Hindlimb muscle (tissue), 1 donor: ENCODE measurements around the gene RGS14. TPM values are rescaled to one million over a fixed set of nuclear protein-coding genes. Genes with fewer than 3 reads are reported as not detected.
"Not testable (repeated sequence)": the region's sequence is repeated elsewhere in the genome, so short reads cannot be mapped to it uniquely, and the experiment has no call there.

Experiments
- DNase-seq: peaks from one replicate; pipeline ENCODE4 v3.0.0-alpha.2; 2013
- polyA plus RNA-seq: library from polyadenylated mRNA; unstranded; fragments of 120-200 nt; gene quantifications from one replicate; pipeline ENCODE4 v1.2.1, GENCODE V29; 2013; ENCODE audit not compliant: insufficient read length

RGS14 gene
- polyA plus RNA-seq, 1 donor, result 17.7 TPM

DNA sequence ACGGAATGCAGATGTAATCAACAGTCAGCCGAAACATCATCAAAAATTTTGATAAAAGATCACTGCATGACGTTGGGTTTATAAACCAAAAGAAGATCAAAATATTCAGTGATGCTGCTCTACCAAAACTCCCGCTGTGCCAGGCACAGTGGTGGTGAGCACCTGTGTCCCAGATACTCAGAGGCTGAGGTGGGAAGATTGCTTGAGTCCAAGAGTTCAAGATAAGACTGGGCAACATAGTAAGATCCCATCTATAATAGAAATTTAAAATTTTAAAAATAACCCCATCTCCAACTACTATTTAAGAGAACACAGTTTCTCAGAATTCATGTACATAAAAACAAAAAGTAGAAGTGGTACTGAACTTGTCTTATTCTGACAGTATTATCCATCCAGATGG, 10.0 kb upstream of the RGS14 start:
- no peak for DNase-seq

DNA sequence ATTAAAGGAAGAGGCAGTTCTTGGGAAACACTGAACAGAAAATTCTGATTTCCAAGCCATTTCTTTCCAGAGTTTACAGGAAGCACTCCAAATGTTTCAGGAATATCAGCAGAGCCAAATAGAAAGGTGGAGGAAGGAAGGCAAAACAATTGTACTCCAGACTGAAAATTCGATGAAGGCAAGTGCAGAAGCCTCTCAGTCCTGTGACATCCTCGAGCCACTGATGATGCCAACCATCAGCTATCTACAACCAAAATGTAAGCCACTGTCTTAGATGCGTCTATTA, 8.4 kb upstream of the RGS14 start:
- no peak for DNase-seq

DNA sequence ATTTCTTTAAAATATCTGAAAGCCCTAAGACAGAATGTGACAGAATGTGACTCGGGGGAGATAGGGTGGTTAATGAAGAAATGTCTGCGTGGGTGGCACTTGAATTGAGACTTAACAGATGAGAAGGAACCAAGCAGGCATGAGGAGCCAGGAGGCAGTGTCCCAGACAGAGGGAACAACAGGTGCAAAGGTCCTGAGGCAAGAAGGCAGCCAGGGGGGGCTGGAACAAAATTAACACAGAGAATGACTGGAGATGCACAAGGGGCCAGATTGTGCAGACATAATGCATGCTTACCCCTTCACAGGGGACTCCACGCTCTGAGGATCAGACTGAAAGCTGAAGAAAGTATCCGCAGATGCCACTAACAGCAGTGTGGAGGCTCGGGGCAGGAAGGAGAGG, 8.0 kb upstream of the RGS14 start:
- DNase-seq, result no peak

DNA sequence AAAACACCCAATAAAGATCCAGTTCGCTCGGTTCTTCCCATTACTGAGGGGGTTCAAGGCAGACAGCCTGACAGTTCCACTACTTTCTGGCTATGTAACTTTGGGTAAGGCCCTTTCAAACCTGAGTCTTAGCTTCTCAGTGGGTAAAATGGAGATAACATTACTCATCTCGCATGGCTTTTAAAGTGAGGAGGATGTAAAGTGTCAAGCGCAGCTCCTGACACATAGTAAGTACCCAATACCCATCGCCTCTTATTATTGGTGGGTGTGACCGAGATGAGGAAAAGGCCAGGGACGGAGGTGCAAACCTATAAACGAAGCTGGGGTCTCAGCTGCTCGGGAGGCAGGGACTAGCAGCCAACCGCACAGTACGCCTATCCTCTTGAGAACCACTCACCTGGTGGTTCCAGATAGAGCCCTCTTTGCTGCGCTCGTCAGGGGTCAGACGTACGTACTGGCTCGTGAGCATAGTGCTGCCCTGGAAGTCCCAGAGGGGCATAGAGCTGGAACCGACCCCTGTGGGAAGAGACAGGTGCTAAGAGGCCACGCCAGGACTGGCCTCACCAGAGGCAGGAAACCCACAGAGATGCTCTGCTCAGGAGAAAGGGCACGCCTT, 6.8 kb upstream of the RGS14 start:
- no peak for DNase-seq

DNA sequence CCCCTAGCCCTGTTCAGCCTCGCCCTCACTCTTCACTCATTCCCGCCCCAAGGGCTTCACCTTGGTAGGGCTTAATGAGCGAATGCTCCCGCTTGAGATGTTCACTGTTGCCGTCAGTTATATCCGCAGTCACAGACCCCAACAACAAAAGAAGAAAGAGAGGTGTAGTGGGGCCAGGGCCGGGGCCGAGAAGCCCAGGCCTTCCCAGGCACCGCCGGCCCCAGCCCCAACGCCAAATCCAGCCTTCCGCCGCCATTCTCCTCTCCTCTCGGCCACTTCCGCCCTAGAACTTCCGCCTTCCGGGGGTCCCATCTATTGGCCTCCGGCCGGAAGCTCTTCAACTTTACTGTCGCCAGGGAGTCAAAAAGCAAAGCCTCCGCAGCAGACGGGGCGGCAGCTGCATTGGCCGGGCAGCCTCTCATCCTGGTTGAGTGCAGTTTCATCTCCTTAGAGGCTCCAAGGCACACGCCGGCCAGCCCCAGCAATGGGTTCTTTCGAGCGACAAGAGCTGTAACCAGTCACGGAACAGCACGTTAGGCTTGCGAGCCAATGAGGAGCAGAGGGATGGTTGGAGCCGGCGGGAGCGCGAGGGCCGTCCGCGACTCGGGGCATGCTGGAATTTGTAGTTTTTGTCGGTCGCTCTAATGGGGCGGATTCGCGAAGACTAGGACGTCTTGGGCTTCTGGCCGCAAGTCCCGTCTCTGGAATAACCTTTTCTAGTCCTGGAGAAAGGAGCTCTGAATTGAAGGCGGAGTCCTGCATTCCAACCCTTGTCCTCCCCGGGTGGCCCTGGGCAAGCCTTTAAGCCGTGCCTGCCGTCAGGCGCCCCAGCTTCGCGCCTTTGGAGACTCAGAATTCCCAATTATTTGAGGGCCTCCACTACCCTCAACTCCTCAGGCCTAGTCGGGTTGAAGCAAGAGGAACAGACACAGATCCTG, 6.1 kb upstream of the RGS14 start, which contains the start of gene LMAN2:
Gene LMAN2 (minus strand): TSS at position 277 of the 938 bp plus-strand sequence. CDS start 21 bp downstream, at position 256.
- peak; percentile 94 for DNase-seq

DNA sequence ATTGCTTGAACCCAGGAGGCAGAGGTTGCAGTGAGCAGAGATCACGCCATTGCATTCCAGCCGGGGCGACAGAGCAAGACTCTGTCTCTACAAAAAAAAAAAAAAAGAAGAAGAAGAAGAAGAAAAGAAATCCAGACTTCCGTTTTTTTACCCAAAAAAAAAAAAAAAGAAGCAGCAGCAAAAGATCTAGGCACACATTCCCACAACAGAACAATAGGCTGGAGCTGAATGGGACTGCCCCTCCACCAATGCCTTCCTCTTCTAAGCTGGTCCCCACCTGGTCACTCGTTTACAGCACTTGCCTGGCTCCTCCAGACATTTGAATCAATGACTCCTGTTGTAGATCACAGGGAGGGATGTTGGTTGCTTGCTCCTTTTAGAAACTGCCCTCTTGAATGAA, 4.6 kb upstream of the RGS14 start:
- no peak for DNase-seq

DNA sequence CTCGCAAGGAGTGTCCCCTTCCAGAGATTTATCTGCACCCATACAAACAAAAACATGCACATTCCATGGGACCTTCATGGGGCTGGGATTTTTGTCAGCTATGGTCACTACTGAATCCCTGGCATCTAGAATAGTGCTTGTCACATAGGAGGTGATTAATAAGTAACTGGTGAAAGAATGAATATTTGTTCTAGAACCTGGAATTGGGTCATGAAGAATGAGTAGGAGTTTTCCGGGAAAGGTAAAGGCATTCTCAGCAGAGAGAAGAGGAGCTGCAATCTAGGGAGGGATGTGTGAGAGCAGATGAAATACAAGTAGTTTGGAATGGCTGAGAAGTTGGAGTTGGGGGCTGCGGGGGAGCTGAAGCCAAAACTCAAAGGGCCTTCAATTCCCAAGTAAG, 3.5 kb upstream of the RGS14 start:
- DNase-seq, result no peak

DNA sequence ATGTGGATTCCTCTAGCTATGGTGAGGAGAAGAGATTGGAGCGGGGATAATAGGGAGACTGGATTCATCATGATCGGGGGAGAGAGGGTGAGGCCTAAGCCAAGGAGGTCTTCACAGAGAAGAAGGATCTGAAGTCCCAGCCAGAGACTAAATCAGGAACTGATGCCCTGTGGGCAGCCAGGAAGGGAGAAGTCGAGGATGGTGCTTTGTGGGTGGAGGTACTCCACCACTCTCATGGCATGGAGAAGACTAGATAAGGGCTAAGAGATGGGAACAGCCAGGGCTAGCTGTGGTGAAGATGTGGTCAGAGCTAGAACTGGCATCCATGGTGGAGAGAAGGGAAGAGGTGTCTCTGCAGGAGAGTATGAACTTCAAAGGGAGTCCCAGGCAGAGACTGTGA, 3.0 kb upstream of the RGS14 start:
- DNase-seq, result no peak

DNA sequence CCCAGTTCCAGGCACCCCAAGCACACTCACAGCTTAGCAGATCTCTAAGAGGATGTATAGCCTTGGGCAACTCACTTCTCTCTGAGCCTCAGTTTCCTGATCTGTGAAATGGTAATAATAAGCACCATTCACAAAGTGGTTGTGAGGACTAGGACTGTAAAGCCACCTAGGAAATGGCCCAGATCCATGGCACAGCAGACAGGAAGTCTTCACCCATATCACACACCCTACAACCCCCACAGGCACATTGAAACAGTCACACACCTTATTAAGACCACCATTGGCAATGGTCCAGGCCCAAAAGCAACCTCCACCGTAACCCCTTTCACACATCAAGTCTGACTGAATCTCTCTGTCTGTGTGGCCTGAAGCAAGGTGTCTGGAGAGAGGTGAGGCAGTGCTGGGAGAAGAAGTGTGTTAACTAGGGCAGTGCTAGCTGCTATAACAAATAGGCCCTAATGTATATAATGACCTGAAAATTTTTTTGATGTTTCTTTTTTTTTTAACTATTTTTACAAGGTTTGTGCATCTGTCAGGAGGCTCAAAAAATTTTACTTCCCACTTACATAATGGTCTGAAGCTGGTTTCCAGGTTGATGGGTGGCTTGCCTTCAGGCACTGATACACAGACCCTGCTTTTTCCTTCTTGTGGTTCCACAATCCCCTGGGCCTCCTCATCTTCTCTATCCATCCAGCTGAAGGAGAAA, 2.4 kb upstream of the RGS14 start:
- DNase-seq, result no peak

DNA sequence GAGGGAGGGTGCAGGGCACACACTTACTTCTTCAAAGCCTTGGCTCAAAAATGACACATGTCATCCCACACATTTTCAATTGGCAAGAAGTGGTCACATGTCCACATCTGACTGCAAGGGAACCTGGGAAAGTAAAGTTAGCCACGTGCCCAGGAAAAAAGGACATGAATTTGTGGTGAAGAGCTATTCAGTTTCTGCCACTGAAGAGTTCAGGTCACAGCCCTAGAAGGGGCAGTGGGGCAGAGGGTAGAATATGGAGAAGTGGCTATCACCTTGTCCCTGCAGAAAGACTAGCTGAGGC, 1.9 kb upstream of the RGS14 start:
- no peak for DNase-seq

DNA sequence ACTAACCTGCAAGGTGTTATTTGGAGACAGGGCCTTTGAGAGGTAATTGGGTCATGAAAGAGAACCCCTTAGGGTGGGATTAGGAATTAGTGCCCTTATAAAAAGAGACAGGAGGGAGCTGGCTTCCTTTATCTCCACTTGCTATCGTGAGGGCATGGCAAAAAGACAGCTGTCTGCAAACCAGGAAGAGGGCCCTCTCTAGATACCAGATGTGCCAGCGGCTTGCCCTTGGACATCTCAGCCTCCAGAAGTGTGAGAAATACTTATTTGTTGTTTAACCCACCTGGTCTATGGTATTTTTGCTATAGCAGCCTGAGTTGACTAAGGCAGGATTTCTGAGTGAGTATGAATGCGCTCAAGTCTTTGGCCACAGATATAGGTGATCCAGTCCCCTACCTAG, 978 bp upstream of the RGS14 start:
- DNase-seq, result no peak

DNA sequence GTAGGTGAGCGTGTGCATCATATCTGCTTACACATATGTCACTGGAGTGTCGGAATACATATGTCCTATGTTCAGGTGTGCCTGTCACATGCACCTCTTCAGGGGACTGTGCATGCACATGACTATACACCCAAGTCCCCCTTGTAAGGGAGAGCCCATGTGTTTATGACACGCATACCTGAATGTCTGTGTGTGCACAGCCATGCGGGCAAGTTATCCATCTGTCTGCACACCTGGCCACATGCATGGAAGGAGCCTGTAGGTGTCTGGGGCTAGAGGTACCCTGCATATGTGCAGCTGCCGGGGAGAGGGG, 622 bp upstream of the RGS14 start:
- DNase-seq, result no peak

DNA sequence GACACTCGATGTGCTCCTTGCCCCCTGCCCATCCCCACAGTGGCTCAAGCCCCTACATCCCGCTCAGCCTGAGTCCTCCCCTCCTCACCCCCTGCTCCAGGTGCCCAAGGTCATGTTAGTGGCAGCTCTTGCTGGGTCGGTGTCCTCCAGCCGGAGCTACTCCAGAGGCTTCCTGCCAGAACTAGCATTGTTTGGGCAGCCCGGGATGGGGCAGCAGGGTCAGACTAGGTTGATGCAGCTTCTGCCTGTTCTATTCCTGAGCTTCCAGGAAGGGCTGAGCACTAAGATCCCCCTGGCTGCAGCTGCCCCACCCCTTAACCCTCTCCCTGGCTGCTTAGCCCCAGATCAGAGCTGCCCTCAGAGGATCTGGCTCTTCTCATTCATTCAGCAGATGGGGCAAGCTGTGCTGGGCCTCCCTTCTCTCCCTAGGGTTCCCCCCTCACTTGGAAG, 671 bp downstream of the RGS14 start:
- DNase-seq, result no peak

DNA sequence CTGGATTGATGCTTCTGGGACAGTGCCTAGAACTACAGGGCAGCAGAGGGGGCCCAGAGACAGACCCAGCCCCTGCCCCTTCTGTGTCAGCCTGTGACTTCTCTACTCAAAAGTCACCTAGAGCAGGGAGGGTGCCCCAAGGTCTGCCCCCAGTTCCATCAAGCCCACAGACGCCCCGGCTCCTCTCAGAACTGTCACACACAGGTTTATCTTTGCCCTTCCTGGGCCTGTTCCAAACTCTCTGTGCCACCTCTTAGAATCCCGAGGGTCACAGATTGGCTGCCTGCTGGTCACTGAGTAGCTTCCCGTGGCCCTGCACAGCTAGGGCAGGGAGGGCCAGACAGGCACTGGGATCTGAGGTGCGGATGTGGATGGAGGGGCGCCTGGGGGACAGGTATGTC, 1.7 kb downstream of the RGS14 start:
- no peak for DNase-seq

DNA sequence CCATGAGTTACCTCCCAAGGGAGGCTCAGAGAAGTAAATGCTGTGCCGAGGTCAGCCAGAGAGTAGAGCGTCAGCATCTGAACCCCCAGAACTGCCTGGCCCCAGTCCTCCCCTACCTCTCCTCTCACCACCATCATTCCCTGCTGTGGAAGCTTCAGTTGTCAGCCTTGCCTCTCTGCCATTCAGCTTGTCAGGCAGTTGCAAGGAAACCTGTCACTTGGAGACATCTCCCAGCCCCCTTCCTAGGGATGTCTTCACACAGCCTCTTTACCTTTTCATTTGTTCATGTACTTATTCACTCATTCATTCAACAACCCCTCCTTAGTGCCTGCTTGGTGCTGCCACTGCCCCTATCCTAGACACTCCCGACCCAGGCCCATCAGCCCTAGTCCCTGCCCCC, 2.1 kb downstream of the RGS14 start:
- no peak for DNase-seq

DNA sequence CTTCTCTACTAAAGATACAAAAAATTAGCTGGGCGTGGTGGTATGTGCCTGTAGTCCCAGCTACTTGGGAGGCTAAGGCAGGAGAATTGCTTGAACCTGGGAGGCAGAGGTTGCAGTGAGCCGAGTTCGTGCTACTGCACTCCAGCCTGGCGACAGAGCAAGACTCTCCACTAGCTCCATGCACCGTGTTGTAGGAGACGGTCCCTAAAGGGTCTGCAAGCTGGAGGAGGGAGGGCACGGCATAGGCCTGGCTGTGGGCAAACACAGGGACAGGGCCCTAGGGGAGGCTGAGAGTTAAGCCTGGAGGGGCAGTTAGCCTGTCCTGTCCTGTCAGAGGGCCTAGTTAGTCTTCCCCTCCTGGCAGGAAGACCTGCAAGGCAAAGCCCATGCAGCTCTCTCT, 3.0 kb downstream of the RGS14 start:
- DNase-seq, result not testable (repeated sequence)

DNA sequence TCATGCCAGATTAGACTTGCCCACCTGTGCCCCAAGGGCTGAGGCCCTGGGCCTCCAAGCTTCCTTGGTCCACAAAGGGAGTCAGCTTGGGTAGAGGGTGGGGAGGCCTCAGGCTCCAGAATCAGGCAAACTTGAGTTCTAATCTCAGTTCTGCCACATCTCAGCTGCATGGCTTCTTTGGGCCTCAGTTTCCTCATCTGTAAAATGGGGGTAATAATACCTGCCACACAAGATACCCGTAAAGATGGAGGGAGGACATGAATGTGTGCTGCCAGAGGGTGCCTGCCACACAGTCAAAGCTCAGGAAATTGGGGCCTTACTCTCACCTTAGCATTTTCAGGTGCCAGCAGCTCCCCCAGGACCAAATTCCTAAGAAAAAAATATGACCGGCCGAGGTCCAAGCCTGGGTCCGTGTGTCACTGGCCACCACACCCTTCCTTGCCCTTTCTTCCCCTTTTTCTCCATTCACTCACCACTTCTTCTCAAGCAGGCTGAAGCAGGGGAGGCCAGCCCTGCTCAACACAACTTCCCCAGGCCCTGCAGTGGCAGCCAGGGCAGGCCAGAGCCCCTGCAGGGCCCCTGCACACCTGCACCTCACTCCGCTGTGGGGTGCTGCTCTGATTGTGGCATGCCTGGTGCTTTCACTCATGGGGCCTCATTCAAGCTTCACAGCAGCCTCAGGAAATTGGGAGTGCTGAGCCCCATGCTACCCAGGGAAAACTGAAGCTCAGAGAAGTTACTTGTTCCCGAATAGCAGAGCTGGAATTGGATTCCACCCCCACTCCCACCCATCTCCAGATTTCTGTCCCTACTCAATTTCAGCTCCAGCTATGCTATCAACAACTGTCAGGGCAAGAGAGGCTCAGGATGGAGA, 3.9 kb downstream of the RGS14 start:
- DNase-seq, result no peak

DNA sequence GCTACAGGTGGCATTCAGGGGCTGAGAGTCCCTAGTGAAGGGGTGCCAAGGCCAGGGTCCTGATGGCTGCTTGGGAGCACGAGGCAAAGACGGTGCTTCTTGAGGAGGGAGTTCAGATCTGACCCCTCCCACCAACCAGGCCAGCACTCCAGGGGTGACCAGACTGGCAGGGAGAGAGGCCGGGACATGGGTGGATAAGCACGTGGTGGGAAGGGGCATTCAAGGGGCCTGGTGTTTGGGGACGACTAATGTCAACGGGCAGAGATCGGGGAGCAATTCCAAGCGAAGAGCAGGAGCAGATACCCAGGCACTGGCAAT, 4.5 kb downstream of the RGS14 start:
- DNase-seq, result no peak

DNA sequence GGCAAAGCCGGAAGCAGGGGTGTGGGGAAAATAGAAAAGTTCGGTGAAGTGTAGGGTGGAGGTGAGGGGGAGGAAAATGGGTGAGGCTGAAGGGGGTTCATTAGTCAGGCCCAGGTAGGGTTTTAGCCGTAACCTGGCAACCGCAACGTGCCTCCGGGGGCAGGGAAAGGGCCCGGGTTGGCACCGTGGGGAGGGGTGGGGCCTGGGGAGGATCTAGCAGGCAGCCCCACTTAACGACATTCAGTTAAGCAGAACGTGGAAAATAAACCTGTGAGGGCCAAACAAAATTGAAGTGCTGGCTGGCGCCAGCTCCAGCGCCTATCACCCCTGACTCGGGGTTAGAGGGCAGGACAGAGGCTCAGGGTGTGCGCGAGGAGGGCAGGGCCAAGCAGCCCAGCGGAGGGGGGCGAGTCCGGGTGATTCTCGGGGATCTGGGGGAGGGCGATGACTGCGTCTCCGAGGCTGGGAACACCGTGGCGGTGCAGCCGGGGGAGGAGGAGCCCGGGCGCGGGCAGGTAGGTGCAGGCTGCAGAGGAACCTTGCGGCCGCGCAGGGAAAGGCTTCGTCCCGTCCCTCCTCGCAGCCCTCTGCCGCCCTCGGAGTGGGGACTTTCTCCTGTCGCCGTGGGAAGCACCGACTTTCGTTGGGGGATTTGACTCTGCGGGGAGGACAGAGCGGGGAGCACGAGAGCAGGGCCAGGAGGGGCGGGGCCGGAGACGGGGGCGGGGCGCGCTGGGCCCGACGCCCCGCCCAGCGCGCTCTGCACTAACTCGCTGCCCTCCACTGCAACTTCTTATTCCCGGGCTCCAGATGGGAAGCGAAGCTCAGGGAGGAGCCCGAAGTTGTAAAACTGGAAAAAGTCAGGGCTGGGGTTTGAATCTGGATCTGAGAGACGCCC, 5.1 kb downstream of the RGS14 start:
- DNase-seq, result no peak

DNA sequence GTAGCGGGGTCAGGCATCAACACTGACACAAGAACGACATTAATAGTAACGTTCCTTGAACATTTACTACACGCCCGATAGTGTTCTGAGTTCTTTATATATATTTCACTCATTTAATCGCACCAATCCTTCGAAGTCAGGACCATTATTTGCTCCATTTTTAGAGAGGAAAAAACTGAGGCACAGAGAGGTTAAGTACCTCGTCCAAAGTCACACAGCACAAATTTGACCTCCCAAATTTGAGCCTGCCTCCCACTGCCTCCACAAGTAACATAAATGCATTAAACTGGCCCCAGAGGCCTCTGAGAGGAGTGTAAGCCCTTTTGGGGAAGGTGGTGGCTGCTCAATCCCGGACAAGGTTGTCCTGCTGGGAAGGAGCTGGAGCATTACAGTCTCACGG, 5.8 kb downstream of the RGS14 start:
- no peak for DNase-seq

DNA sequence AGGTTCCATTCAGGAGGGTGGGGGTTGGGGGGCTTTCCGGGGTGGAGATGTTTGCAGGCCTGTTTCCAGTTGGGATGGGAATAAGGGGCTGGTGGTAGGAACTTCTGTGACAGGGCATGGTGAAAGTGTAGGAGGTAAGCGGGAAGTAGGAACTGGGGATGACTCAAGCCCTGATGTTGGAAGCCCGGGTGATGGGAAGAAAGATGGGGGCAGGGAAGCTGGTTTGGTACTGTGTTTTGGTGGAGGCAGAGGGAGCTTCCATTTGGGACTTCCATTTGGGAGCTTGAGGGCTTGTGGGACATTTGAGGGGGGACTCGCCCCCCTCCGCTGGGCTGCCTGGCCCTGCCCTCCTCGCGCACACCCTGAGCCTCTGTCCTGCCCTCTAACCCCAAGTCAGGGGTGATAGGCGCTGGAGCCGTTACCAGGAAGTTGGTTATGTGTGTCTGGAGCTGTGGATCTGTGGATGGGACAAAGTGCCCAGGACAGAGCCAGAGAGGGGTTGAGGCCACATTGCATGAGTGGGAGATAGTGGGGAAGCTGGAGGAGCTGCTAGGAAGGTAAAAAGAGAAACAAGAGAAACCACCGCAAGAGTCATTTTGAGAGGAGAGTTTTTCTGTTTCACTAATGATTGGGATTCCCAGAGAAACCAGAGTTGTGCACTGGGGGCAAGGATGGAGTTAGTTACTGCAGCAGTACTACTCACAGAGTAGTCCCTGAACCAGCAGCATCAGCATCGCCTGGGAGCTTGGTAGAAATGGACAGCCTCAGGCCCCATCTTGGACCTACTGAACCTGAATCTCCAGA, 6.6 kb downstream of the RGS14 start:
- DNase-seq, result no peak
